Lung (tissue), 12 donors: ENCODE data around the gene BRD3. TPM values are rescaled to one million over a fixed set of nuclear protein-coding genes. Genes with fewer than 3 reads are reported as not detected.
A peak's percentile ranks its signal among the peaks of the same experiment; 100 is the strongest.

ENCODE experiments used
- ATAC-seq: fragments of 200-7000 bp; cut with Tn5 transposase; one replicate; pipeline ENCODE4 v1.9.1; 2020; ENCODE audit warnings: moderate number of reproducible peaks; ENCODE audit not compliant: insufficient read depth, low FRiP score
- DNase-seq, 3 donors: peaks; one replicate each; pipeline ENCODE4 v3.0.0-alpha.2; 2013 to 2017
- H3K27ac ChIP-seq, 2 donors: one replicate each; pipeline ENCODE4 v1.5.1; 2013; ENCODE audit warnings: mild to moderate bottlenecking in 2 of 2, moderate library complexity in 2 of 2, control low read depth in 1 of 2, inconsistent platforms in 1 of 2, low read depth in 1 of 2, low read length in 1 of 2
- H3K27me3 ChIP-seq, 3 donors: one replicate each; pipeline ENCODE4 v1.5.1; 2013; ENCODE audit warnings: low read length in 2 of 3; ENCODE audit not compliant: control insufficient read depth in 3 of 3, insufficient read depth in 3 of 3
- H3K36me3 ChIP-seq, 4 donors: one replicate each; pipeline ENCODE4 v1.5.1; 2013; ENCODE audit warnings: low read length in 4 of 4, mild to moderate bottlenecking in 1 of 4, moderate library complexity in 1 of 4; ENCODE audit not compliant: control insufficient read depth in 4 of 4, insufficient read depth in 4 of 4
- H3K4me1 ChIP-seq, 5 donors: one replicate each; pipeline ENCODE4 v1.5.1; 2013; ENCODE audit warnings: low read length in 5 of 5, mild to moderate bottlenecking in 2 of 5, moderate library complexity in 1 of 5; ENCODE audit not compliant: control insufficient read depth in 5 of 5, insufficient read depth in 5 of 5
- H3K4me3 ChIP-seq: one replicate; pipeline ENCODE4 v1.5.1; 2013; ENCODE audit warnings: mild to moderate bottlenecking, control low read depth, moderate library complexity
- H3K9ac ChIP-seq, 2 donors: one replicate each; pipeline ENCODE4 v1.5.1; 2013; ENCODE audit warnings: low read length in 2 of 2, control low read depth in 1 of 2; ENCODE audit not compliant: insufficient read depth in 1 of 2
- H3K9me3 ChIP-seq, 4 donors: one replicate each; pipeline ENCODE4 v1.5.1; 2013; ENCODE audit warnings: low read length in 3 of 4, mild to moderate bottlenecking in 1 of 4, moderate library complexity in 1 of 4; ENCODE audit not compliant: control insufficient read depth in 4 of 4, insufficient read depth in 3 of 4
- CTCF ChIP-seq: IDR thresholded peaks from 2 replicates; pipeline ENCODE4 v1.5.1; 2012; ENCODE audit warnings: mild to moderate bottlenecking; ENCODE audit errors: control extremely low read depth, extremely low read depth
- WGBS, 2 donors: extraction: QIAGEN DNeasy Blood & Tissue Kit; methylation state at CpG; one replicate each; pipeline ENCODE4 v1.1.7; 2013; 5-methylcytosine and 5-hydroxymethylcytosine counted together
- polyA plus RNA-seq, 2 donors: library from polyadenylated mRNA; stranded (reverse); fragments of 200-250 nt; gene quantifications; one replicate each; pipeline ENCODE4 v1.2.1, GENCODE V29; 2013
- total RNA-seq, 2 donors: library from RNA; depleted of rRNA in 1 of 2; stranded (reverse); fragments of >200 nt in 1 of 2; gene quantifications; one replicate each; pipeline ENCODE4 v1.2.1, GENCODE V29; 2014 to 2021
- donor health status: control.
- donor health status: control.
- donor health status: Bipolar disorder and iron deficiency.
- donor health status: healthy.
- donor health status: DM: yes; HTN: yes; CAD: no.

BRD3 gene
- total and polyA plus RNA-seq, 4 donors = 9.1 to 38.5 (median 21.9) TPM

- Histone ChIP-seq H3K27me3 (no peaks in the 10 kb centered on the region), H3K4me3 (no peak overlapping the region), H3K4me1 (peaks cover 3 to 50% (median 23%) of the 10 kb centered on the region in 5 donors), H3K36me3 (peaks cover 0 to 10% (median 4%) of the 10 kb centered on the region in 4 donors), H3K9me3 (no peaks in the 10 kb centered on the region), H3K27ac (no peak overlapping the region), H3K9ac (no peak overlapping the region)
- ATAC-seq (no peak), DNase-seq (no peak)
- WGBS, 2 donors = 85 to 92% methylated on average over 13 of the region's 13 CpGs
- no peak for TF ChIP-seq CTCF
Measured at GRCh38 chr9:134057307-134057657, 10.5 kb downstream of the BRD3 start.

GRCh38 chr9:134056483-134057306 is 11.1 kb downstream of the BRD3 start:
- H3K27ac ChIP-seq = peak overlapping the region in 1 of 2 donors; percentile 43
- peaks cover 3 to 45% (median 21%) of the 10 kb centered on the region in 5 donors for H3K4me1 ChIP-seq
- no peak overlapping the region for H3K9ac ChIP-seq
- no peak overlapping the region for H3K4me3 ChIP-seq
- H3K9me3 ChIP-seq = no peaks in the 10 kb centered on the region
- no peak for TF ChIP-seq CTCF
- 74 to 79% methylated on average over 23 of the region's 23 CpGs for WGBS, 2 donors
- H3K27me3 ChIP-seq = no peaks in the 10 kb centered on the region
- ATAC-seq = no peak
- peaks cover 0 to 11% (median 4%) of the 10 kb centered on the region in 4 donors for H3K36me3 ChIP-seq
- DNase-seq = peak in 1 of 3 donors; percentile 11

- H3K9me3 ChIP-seq = no peaks in the 10 kb centered on the region
- ATAC-seq = peak; percentile 71
- H3K27ac ChIP-seq = peak overlapping the region in 1 of 2 donors; percentile 43
- H3K27me3 ChIP-seq = no peaks in the 10 kb centered on the region
- H3K4me1 ChIP-seq = peaks cover 3 to 38% (median 16%) of the 10 kb centered on the region in 5 donors
- H3K36me3 ChIP-seq = peaks cover 0 to 16% (median 7%) of the 10 kb centered on the region in 4 donors
- 27 to 44% methylated on average over 13 of the region's 13 CpGs for WGBS, 2 donors
- peak; percentile 16 to 44 (median 28) for DNase-seq
- no peak for TF ChIP-seq CTCF
- H3K9ac ChIP-seq = no peak overlapping the region
- H3K4me3 ChIP-seq = no peak overlapping the region
Measured at GRCh38 chr9:134055981-134056461, 11.8 kb downstream of the BRD3 start.
